GM18517 (cell line): ENCODE data around the gene USP24.

ENCODE experiments used
- ATAC-seq: cut with Tn5 transposase; IDR thresholded peaks from one replicate; pipeline ENCODE4 v1.9.1; 2021; ENCODE audit warnings: mild to moderate bottlenecking, moderate library complexity; ENCODE audit not compliant: unreplicated experiment

Gene USP24

GRCh38 chr1:55215194-55216021 lies at the start of gene USP24:
TSS of gene USP24 (minus strand) at chr1:55215364. CDS start at chr1:55215113, 251 bp downstream.
- peak; percentile 64 for ATAC-seq

- no peak for ATAC-seq
These were observed 47.7 kb upstream of the USP24 start for GRCh38 chr1:55262822-55263221.

- ATAC-seq = no peak
These were observed 44.9 kb upstream of the USP24 start for GRCh38 chr1:55259911-55260609.

- ATAC-seq = peak; percentile 66
These were observed 42.8 kb upstream of the USP24 start for GRCh38 chr1:55257958-55258357.

- ATAC-seq = peak; percentile 11
These were observed 40.7 kb upstream of the USP24 start for GRCh38 chr1:55255901-55256300.

- ATAC-seq = no peak
These were observed 37.9 kb upstream of the USP24 start for GRCh38 chr1:55252942-55253589.

GRCh38 chr1:55250399-55251075 lies 35.4 kb upstream of the USP24 start:
- ATAC-seq = no peak

- ATAC-seq = no peak
These were observed 34.7 kb upstream of the USP24 start for GRCh38 chr1:55249646-55250398.

GRCh38 chr1:55246896-55247295 lies 31.7 kb upstream of the USP24 start:
- no peak for ATAC-seq

- no peak for ATAC-seq
These were observed 31.2 kb upstream of the USP24 start for GRCh38 chr1:55246331-55246730.

- ATAC-seq = no peak
These were observed 30.6 kb upstream of the USP24 start for GRCh38 chr1:55245781-55246180.

- no peak for ATAC-seq
These were observed 29.4 kb upstream of the USP24 start for GRCh38 chr1:55244476-55245099.

GRCh38 chr1:55243655-55244054 lies 28.5 kb upstream of the USP24 start:
- ATAC-seq = no peak

GRCh38 chr1:55239548-55239947 lies 24.4 kb upstream of the USP24 start:
- ATAC-seq = no peak

GRCh38 chr1:55235722-55236121 lies 20.6 kb upstream of the USP24 start:
- ATAC-seq = no peak

GRCh38 chr1:55234016-55234415 lies 18.9 kb upstream of the USP24 start:
- ATAC-seq = no peak

- ATAC-seq = no peak
These were observed 18.1 kb upstream of the USP24 start for GRCh38 chr1:55233145-55233777.

GRCh38 chr1:55232448-55233144 lies 17.4 kb upstream of the USP24 start:
- ATAC-seq = no peak

- ATAC-seq = no peak
These were observed 16.6 kb upstream of the USP24 start for GRCh38 chr1:55231745-55232144.
